GM23338 (cell line): ENCODE measurements around the gene EPX. TPM values are rescaled to one million over a fixed set of nuclear protein-coding genes. Genes with fewer than 3 reads are reported as not detected.

Experiments
- ATAC-seq: fragments of 200-7000 bp; cut with Tn5 transposase; 3 replicates; pipeline ENCODE4 v1.9.1; 2020
- DNase-seq: peaks from one replicate; pipeline ENCODE4 v3.0.0-alpha.2; 2015; ENCODE audit warnings: low spot score
- H2AFZ ChIP-seq: fragments of 200-600 bp; sonication (generic); 2 replicates; pipeline ENCODE4 v1.8.0; 2016; ENCODE audit warnings: antibody characterized with exemption, mild to moderate bottlenecking, moderate library complexity
- H3F3A ChIP-seq: fragments of 200-600 bp; sonication (generic); replicated peaks from 2 replicates; pipeline ENCODE4 v1.8.0; 2017; ENCODE audit warnings: antibody characterized with exemption, mixed run types, low read depth
- H3K27ac ChIP-seq: fragments of 200-600 bp; sonication (generic); 2 replicates; pipeline ENCODE4 v1.6.1; 2016; ENCODE audit warnings: low read depth
- H3K27me3 ChIP-seq: fragments of 200-600 bp; sonication (generic); 2 replicates; pipeline ENCODE4 v1.8.0; 2016; ENCODE audit warnings: mild to moderate bottlenecking, mixed run types, moderate library complexity; ENCODE audit not compliant: insufficient read depth
- H3K36me3 ChIP-seq: fragments of 200-600 bp; sonication (generic); 2 replicates; pipeline ENCODE4 v1.8.0; 2016; ENCODE audit warnings: mild to moderate bottlenecking; ENCODE audit not compliant: insufficient read depth
- H3K4me1 ChIP-seq: fragments of 200-600 bp; sonication (generic); 2 replicates; pipeline ENCODE4 v1.8.0; 2016; ENCODE audit warnings: mild to moderate bottlenecking, moderate library complexity; ENCODE audit not compliant: insufficient read depth
- H3K4me2 ChIP-seq: fragments of 200-600 bp; sonication (generic); 2 replicates; pipeline ENCODE4 v1.7.1; 2017; ENCODE audit warnings: mixed run types
- H3K4me3 ChIP-seq: fragments of 200-600 bp; sonication (generic); 2 replicates; pipeline ENCODE4 v1.6.1; 2016; ENCODE audit warnings: mixed run types
- H3K79me2 ChIP-seq: fragments of 200-600 bp; sonication (generic); replicated peaks from 2 replicates; pipeline ENCODE4 v1.8.0; 2017; ENCODE audit warnings: mild to moderate bottlenecking; ENCODE audit not compliant: insufficient read depth
- H3K9me2 ChIP-seq: fragments of 200-600 bp; sonication (generic); 2 replicates; pipeline ENCODE4 v1.8.0; 2017; ENCODE audit not compliant: insufficient read depth
- H4K20me1 ChIP-seq: fragments of 200-600 bp; sonication (generic); replicated peaks from 2 replicates; pipeline ENCODE4 v1.8.0; 2017; ENCODE audit warnings: mild to moderate bottlenecking; ENCODE audit not compliant: insufficient read depth
- H3K27ac Mint-ChIP-seq: 2 replicates; pipeline ENCODE4 v1.8.0; 2020; ENCODE audit warnings: inconsistent platforms, mild to moderate bottlenecking, moderate library complexity, mixed read lengths
- H3K27me3 Mint-ChIP-seq: 3 replicates; pipeline ENCODE4 v1.8.0; 2022; ENCODE audit warnings: low read depth, mild to moderate bottlenecking, moderate library complexity, mixed read lengths, inconsistent platforms; ENCODE audit not compliant: insufficient read depth, poor library complexity
- H3K36me3 Mint-ChIP-seq: 3 replicates; pipeline ENCODE4 v1.8.0; 2021; ENCODE audit warnings: low read depth, mild to moderate bottlenecking, inconsistent platforms, moderate library complexity, mixed read lengths
- H3K4me1 Mint-ChIP-seq: 3 replicates; pipeline ENCODE4 v1.8.0; 2020; ENCODE audit warnings: mild to moderate bottlenecking, inconsistent platforms, mixed read lengths
- H3K4me3 Mint-ChIP-seq: 3 replicates; pipeline ENCODE4 v1.8.0; 2021; ENCODE audit warnings: moderate library complexity, mild to moderate bottlenecking, inconsistent platforms, mixed read lengths
- H3K9me3 Mint-ChIP-seq: 3 replicates; pipeline ENCODE4 v1.8.0; 2020; ENCODE audit warnings: moderate library complexity, mild to moderate bottlenecking, inconsistent platforms, mixed read lengths
- CREB1 ChIP-seq: fragments of 250-450 bp; sonication (Bioruptor Pico); IDR thresholded peaks from 2 replicates; pipeline ENCODE4 v1.5.0; 2020; ENCODE audit warnings: low read depth, mild to moderate bottlenecking, moderate library complexity
- CTCF ChIP-seq, 2 experiments: fragments of 200-600 bp in 1 of 2; sonication (generic) in 1 of 2; conservative IDR thresholded peaks; 2 replicates each; pipeline versions ENCODE4 v1.5.1 to v1.6.1; 2016 to 2017; ENCODE audit warnings: antibody characterized with exemption in 2 of 2, low read depth in 2 of 2, mild to moderate bottlenecking in 2 of 2, moderate library complexity in 1 of 2
- ETS1 ChIP-seq: IDR thresholded peaks from 2 replicates; pipeline ENCODE4 v1.6.1; 2016; ENCODE audit warnings: antibody characterized with exemption
- EZH2 ChIP-seq: fragments of 200-600 bp; sonication (generic); IDR thresholded peaks from one replicate; pipeline ENCODE4 v1.8.0; 2017; ENCODE audit warnings: antibody characterized with exemption, mild to moderate bottlenecking, low read depth; ENCODE audit not compliant: unreplicated experiment
- EZH2phosphoT487 ChIP-seq: fragments of 200-600 bp; sonication (generic); IDR thresholded peaks from one replicate; pipeline ENCODE4 v1.8.1; 2018; ENCODE audit warnings: antibody characterized with exemption; ENCODE audit not compliant: unreplicated experiment
- JUNB ChIP-seq: IDR thresholded peaks from one replicate; pipeline ENCODE4 v1.6.1; 2016; ENCODE audit warnings: antibody characterized with exemption; ENCODE audit not compliant: unreplicated experiment
- NANOG ChIP-seq: IDR thresholded peaks from 2 replicates; pipeline ENCODE4 v1.6.1; 2016; ENCODE audit warnings: antibody characterized with exemption, borderline replicate concordance
- POLR2AphosphoS5 ChIP-seq: IDR thresholded peaks from 2 replicates; pipeline ENCODE4 v1.6.1; 2016; ENCODE audit warnings: antibody characterized with exemption, low read depth
- REST ChIP-seq: IDR thresholded peaks from one replicate; pipeline ENCODE4 v1.6.1; 2018; ENCODE audit warnings: antibody characterized with exemption; ENCODE audit not compliant: unreplicated experiment
- STAT1 ChIP-seq: IDR thresholded peaks from one replicate; pipeline ENCODE4 v1.6.1; 2016; ENCODE audit warnings: antibody characterized with exemption; ENCODE audit not compliant: unreplicated experiment
- ZNF114 ChIP-seq: fragments of 250-450 bp; sonication (Bioruptor Pico); IDR thresholded peaks from 2 replicates; pipeline ENCODE4 v1.5.0; 2020; ENCODE audit warnings: mild to moderate bottlenecking, moderate library complexity
- ZNF331 ChIP-seq: fragments of 250-450 bp; sonication (Bioruptor Pico); IDR thresholded peaks from 2 replicates; pipeline ENCODE4 v1.5.0; 2020; ENCODE audit warnings: low read depth, mild to moderate bottlenecking, moderate library complexity
- ZNF462 ChIP-seq: fragments of 250-450 bp; sonication (Bioruptor Pico); IDR thresholded peaks from 2 replicates; pipeline ENCODE4 v1.5.0; 2020; ENCODE audit warnings: mild to moderate bottlenecking, moderate library complexity
- polyA plus RNA-seq: library from polyadenylated mRNA; unstranded; fragments of >200 nt; fragmentation: Nextera tagmentation; extraction: Ambion mirVana; gene quantifications from 2 replicates; pipeline ENCODE4 v1.2.1, GENCODE V29; 2016
- total RNA-seq: library from RNA; depleted of rRNA; stranded (reverse); fragments of >200 nt; shearing (Covaris generic); gene quantifications from 2 replicates; pipeline ENCODE4 v1.2.3, GENCODE V29; 2014

Gene EPX
- total and polyA plus RNA-seq, 2 experiments from 2014 or later = 0.10 TPM; not detected in 1

- Mint-ChIP-seq H3K4me3 (no peak overlapping the region; the same call in 2 of the 3 replicates), H3K9me3 (peaks cover 12% of the 10 kb centered on the region), H3K27ac (no peak overlapping the region), H3K27me3 (peaks cover 56% of the 10 kb centered on the region), H3K4me1 (peaks cover 11% of the 10 kb centered on the region), H3K36me3 (peaks cover 8% of the 10 kb centered on the region)
- Histone ChIP-seq H3K36me3 (no peaks in the 10 kb centered on the region), H3K79me2 (no peaks in the 10 kb centered on the region), H2AFZ (no peak overlapping the region), H3K4me3 (no peak overlapping the region), H3K4me2 (no peak overlapping the region), H3K27ac (no peak overlapping the region), H4K20me1 (no peaks in the 10 kb centered on the region), H3K27me3 (peaks cover 70% of the 10 kb centered on the region), H3K4me1 (peaks cover 10% of the 10 kb centered on the region; the same call in 1 of the 2 replicates), H3F3A (no peaks in the 10 kb centered on the region), H3K9me2 (0 out of 2 replicates have a peak, but pooled peaks cover 4% of the 10 kb centered on the region)
- ATAC-seq (no peak), DNase-seq (no peak)
- no peak for TF ChIP-seq EZH2
- TF ChIP-seq NANOG = no peak
- no peak for TF ChIP-seq ZNF462 (CRISPR knock-in tag)
- TF ChIP-seq POLR2AphosphoS5 = no peak
- no peak for TF ChIP-seq REST
- TF ChIP-seq ZNF331 (CRISPR knock-in tag) = no peak
- TF ChIP-seq STAT1 = no peak
- TF ChIP-seq EZH2phosphoT487 = no peak
- no peak for TF ChIP-seq CTCF (conservative IDR thresholded peaks at IDR 0.05; ENCODE audit: low read depth in 2 of 2)
- no peak for TF ChIP-seq CREB1 (CRISPR knock-in tag)
- TF ChIP-seq JUNB = no peak
- TF ChIP-seq ETS1 = no peak
- no peak for TF ChIP-seq ZNF114 (CRISPR knock-in tag)
Measured at GRCh38 chr17:58253082-58253481, 60.6 kb downstream of the EPX start.
